Measurements from ENCODE around the gene SNRPD3. TPM values are rescaled to one million over a fixed set of nuclear protein-coding genes. Genes with fewer than 3 reads are reported as not detected.

Gene SNRPD3
- total RNA-seq, 2 donors from 2014 or later, result 71.4 to 142 TPM

DNA sequence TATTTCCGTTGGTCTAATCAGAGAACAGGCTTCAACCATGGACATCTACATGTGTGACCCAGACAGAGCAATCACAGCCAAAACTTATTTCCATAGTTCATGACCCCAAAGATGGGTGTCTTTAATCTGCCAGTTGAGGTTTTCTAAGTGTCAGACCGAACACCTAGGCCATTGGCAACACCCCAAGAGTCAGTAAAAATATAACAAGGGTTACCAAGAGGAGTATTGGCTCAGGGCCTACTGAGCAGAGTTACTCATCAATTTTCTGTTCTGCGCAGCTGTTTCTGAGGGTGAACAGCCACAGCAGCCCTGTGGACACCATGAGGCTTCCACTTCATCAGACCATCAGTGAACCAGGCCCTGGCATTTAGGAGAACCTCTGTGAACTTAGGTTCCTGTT, 19.7 kb upstream of the SNRPD3 start:
- intact Hi-C loops (cut with DNase I), result no loop called here
- Histone ChIP-seq H3K9me3 (no peaks in the 10 kb centered on the region), H3K9ac (ENCODE audit: low read depth in 2 of 2, low read length in 2 of 2) (no peak overlapping the region), H3K27me3 (no peaks in the 10 kb centered on the region), H3K27ac (no peak overlapping the region), H3K36me3 (no peaks in the 10 kb centered on the region), H3K4me1 (no peaks in the 10 kb centered on the region), H3K4me3 (no peak overlapping the region)
- TF ChIP-seq, protein P1, sequence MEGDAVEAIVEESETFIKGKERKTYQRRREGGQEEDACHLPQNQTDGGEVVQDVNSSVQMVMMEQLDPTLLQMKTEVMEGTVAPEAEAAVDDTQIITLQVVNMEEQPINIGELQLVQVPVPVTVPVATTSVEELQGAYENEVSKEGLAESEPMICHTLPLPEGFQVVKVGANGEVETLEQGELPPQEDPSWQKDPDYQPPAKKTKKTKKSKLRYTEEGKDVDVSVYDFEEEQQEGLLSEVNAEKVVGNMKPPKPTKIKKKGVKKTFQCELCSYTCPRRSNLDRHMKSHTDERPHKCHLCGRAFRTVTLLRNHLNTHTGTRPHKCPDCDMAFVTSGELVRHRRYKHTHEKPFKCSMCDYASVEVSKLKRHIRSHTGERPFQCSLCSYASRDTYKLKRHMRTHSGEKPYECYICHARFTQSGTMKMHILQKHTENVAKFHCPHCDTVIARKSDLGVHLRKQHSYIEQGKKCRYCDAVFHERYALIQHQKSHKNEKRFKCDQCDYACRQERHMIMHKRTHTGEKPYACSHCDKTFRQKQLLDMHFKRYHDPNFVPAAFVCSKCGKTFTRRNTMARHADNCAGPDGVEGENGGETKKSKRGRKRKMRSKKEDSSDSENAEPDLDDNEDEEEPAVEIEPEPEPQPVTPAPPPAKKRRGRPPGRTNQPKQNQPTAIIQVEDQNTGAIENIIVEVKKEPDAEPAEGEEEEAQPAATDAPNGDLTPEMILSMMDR (IDR thresholded peaks at IDR 0.05), result no peak
- DNase-seq, result no peak

DNA sequence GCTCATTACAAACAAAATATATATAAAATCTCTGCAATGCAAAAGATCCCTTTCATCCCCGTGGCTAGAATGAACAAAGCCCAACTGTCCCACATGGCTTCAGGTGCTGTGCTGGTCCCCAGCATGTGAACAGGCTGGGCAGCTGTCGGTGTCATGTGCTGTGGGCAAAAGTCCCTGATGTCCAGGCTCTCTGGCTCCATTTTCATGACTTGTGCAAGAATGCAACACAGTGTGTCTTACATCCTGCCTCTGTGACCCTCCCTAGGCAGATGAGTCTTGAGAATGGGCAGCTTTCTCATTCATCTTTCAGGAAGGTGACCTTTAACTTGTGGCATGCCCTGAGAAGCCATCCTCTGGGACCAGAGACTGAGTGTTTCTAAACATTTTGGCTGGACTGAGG, 15.3 kb upstream of the SNRPD3 start:
- Histone ChIP-seq H3K36me3 (peaks cover 11% of the 10 kb centered on the region), H3K9me3 (no peaks in the 10 kb centered on the region), H3K27me3 (no peaks in the 10 kb centered on the region), H3K9ac (ENCODE audit: low read depth in 2 of 2, low read length in 2 of 2) (no peak overlapping the region), H3K4me1 (no peaks in the 10 kb centered on the region), H3K27ac (no peak overlapping the region), H3K4me3 (no peak overlapping the region)
- DNase-seq, result no peak
- TF ChIP-seq, protein P1 (IDR thresholded peaks at IDR 0.05), result no peak
- intact Hi-C loops (cut with DNase I), result no loop called here

DNA sequence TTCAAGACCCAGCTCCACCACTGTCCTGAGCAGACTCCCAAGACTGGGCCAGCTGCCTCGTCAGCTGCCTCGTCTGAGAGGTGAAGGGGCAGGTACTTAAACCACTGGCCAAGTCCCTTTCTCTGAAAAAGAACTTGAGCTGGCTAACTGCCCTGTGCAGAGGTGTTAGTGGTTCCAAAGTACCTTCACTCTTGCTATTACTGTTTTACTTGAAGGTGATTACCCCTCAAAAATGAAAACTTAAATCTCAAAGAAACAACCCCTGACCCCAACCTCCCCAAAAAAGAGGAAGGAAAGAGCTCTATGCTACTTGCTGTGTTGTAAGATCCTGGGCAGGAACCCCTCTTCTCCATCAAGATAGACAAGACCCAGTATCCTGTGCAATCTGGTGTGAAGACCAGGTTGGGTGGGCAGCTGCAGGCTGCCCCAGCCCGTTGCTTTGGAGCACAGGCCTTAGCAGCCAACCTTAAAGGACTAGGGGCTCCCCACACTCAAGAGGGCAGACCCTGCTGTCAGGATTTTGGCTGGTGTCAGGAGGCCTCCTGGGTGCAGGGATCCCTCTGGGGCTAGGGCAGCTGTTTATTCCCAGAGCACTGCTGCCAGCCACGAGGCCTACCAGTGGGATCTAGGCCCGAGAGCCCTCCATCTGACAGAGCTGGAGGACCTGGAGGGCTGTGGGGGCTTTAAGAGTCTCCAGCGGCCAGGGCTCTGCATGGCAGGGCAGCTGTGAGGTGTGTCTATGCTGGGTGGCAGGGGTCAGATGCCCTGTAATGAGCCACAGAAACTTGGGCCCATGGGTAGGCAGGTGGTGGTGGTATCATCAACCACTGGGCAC, 13.9 kb upstream of the SNRPD3 start:
- Histone ChIP-seq H3K4me3 (no peak overlapping the region), H3K9ac (ENCODE audit: low read depth in 2 of 2, low read length in 2 of 2) (no peak overlapping the region), H3K4me1 (no peaks in the 10 kb centered on the region), H3K27ac (no peak overlapping the region), H3K27me3 (no peaks in the 10 kb centered on the region), H3K9me3 (no peaks in the 10 kb centered on the region), H3K36me3 (peaks cover 12% of the 10 kb centered on the region)
- TF ChIP-seq, protein P1 (IDR thresholded peaks at IDR 0.05), result no peak
- intact Hi-C loops (cut with DNase I), result no loop called here
- no peak for DNase-seq

DNA sequence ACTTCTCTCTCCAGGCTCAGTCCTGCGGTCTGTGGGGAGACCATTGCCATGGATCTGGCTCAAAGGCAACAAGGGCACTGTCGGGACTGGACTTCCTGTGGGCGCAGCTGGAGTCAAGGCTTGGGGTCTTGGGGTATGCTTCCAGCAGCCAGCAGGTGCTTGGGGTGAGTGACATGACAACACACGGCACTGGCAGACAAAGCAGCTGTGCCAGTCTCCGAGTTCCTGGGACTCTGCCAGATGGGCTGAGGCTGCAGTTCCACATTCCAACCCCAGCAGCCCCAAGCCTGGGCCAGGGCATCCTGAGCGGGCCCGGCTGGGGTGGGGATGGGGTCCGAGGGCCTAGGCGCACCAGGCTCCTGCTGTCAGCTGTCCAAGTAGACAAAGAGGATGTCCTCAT, 13.2 kb upstream of the SNRPD3 start:
- no peak overlapping the region for H3K9ac ChIP-seq (ENCODE audit: low read depth in 2 of 2, low read length in 2 of 2)
- DNase-seq, result no peak
- H3K9me3 ChIP-seq, result no peaks in the 10 kb centered on the region
- TF ChIP-seq, protein P1 (IDR thresholded peaks at IDR 0.05), result no peak
- no peaks in the 10 kb centered on the region for H3K4me1 ChIP-seq
- H3K36me3 ChIP-seq, result peaks cover 20% of the 10 kb centered on the region
- H3K27me3 ChIP-seq, result no peaks in the 10 kb centered on the region
- H3K27ac ChIP-seq, result no peak overlapping the region
- no peak overlapping the region for H3K4me3 ChIP-seq
- intact Hi-C loops (cut with DNase I), result no loop called here

DNA sequence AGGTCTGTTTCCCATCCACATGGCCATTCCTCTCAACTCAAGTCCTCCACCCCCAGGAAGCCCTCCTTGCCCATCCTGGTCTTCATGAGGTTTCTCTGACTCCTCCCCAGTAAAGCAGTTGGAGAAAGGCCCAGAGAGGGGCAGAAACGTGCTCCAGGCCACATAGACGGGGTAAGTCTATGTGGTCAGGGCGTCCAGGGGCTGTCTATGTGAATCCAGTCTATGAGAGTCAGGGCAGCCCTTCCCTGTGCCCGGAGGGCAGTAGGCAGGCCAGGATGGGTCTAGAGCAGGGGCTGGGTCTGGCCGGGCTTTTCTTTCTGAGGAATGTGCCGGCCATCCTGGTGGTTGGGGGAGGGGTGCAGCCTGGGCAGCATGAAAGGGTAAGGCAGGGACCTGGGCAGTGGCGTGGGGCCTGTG, 12.6 kb upstream of the SNRPD3 start:
- Histone ChIP-seq H3K9ac (ENCODE audit: low read depth in 2 of 2, low read length in 2 of 2) (no peak overlapping the region), H3K36me3 (peaks cover 24% of the 10 kb centered on the region), H3K4me1 (no peaks in the 10 kb centered on the region), H3K27ac (no peak overlapping the region), H3K9me3 (no peaks in the 10 kb centered on the region), H3K4me3 (no peak overlapping the region), H3K27me3 (no peaks in the 10 kb centered on the region)
- intact Hi-C loops (cut with DNase I), result no loop called here
- TF ChIP-seq, protein P1 (IDR thresholded peaks at IDR 0.05), result no peak
- no peak for DNase-seq

Measured in colonic mucosa (tissue), 4 donors.